Activated CD8-positive, alpha-beta T cell treated with anti-CD3 and anti-CD28 coated beads for 36 hours (primary cell): ENCODE data around the gene GPR160. TPM values are rescaled to one million over a fixed set of nuclear protein-coding genes. Genes with fewer than 3 reads are reported as not detected.
A peak's percentile ranks its signal among the peaks of the same experiment; 100 is the strongest.

Source experiments
- ATAC-seq: fragments of 200-7000 bp; cut with Tn5 transposase; one replicate; pipeline ENCODE4 v1.10.0; 2021; ENCODE audit warnings: mild to moderate bottlenecking, moderate library complexity
- CTCF ChIA-PET: fragments of 350-600 bp; sonication (Branson Sonifier 250); formaldehyde crosslinking; loops from one replicate; lab custom pipeline; 2021; ENCODE audit warnings: antibody characterized with exemption; lab: Charles Lee
- POLR2A ChIA-PET: fragments of 350-600 bp; sonication (Branson Sonifier 250); formaldehyde crosslinking; loops from one replicate; lab custom pipeline; 2021; ENCODE audit warnings: antibody characterized with exemption; lab: Charles Lee
- DNase-seq: peaks from one replicate; pipeline ENCODE4 v3.0.0-alpha.2; 2020
- H3K27ac Mint-ChIP-seq: one replicate; pipeline ENCODE4 v1.8.0; 2021; ENCODE audit warnings: mild to moderate bottlenecking, mixed read lengths
- H3K27me3 Mint-ChIP-seq: one replicate; pipeline ENCODE4 v1.8.0; 2021; ENCODE audit warnings: mixed read lengths
- H3K36me3 Mint-ChIP-seq: one replicate; pipeline ENCODE4 v1.8.0; 2021; ENCODE audit warnings: low read depth, mixed read lengths
- H3K4me1 Mint-ChIP-seq: one replicate; pipeline ENCODE4 v1.8.0; 2021; ENCODE audit warnings: low read depth, mixed read lengths
- H3K4me3 Mint-ChIP-seq: one replicate; pipeline ENCODE4 v1.8.0; 2021; ENCODE audit warnings: mild to moderate bottlenecking, moderate library complexity, mixed read lengths
- H3K9me3 Mint-ChIP-seq: one replicate; pipeline ENCODE4 v1.8.0; 2021; ENCODE audit warnings: mixed read lengths
- intact Hi-C: fragments of 100-400 bp; cut with micrococcal nuclease; formaldehyde crosslinking; loops from one replicate; pipeline ENCODE4 v1.10.0; 2022
- total RNA-seq, 2 experiments: library from RNA; stranded (reverse); gene quantifications; one replicate each; pipeline ENCODE4 v1.2.3, GENCODE V29; 2021
- TF ChIP-seq, protein P1 (sequence below): fragments of 200-600 bp; IDR thresholded peaks from one replicate; pipeline ENCODE4 v1.8.0; 2022; ENCODE audit warnings: antibody characterized with exemption, mild to moderate bottlenecking

Gene GPR160
- total RNA-seq, 2 experiments from 2014 or later = 6.2 to 8.2 TPM

DNA sequence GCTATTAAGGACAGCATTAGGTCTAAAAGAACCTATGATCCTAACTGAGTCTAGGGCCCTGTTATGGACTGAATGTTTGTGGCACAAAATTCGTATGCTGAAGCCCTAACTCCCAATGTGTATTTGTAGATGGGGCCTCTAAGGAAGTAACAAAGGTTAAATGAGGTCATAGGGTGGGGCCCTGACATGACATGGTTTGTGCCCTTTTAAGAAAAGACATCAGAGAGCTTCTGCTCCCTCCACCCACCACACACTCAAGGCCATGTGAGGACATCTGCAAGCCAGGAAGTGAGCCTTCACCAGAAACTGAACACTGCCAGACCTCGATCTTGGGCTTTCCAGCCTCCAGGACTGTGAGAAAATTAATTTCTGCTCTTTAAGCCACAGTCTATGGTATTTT, 94.5 kb downstream of the GPR160 start:
- ATAC-seq (peak; percentile 86), DNase-seq (peak; percentile 80)
- peaks cover 46% of the 10 kb centered on the region for H3K4me1 Mint-ChIP-seq
- TF ChIP-seq, protein P1, sequence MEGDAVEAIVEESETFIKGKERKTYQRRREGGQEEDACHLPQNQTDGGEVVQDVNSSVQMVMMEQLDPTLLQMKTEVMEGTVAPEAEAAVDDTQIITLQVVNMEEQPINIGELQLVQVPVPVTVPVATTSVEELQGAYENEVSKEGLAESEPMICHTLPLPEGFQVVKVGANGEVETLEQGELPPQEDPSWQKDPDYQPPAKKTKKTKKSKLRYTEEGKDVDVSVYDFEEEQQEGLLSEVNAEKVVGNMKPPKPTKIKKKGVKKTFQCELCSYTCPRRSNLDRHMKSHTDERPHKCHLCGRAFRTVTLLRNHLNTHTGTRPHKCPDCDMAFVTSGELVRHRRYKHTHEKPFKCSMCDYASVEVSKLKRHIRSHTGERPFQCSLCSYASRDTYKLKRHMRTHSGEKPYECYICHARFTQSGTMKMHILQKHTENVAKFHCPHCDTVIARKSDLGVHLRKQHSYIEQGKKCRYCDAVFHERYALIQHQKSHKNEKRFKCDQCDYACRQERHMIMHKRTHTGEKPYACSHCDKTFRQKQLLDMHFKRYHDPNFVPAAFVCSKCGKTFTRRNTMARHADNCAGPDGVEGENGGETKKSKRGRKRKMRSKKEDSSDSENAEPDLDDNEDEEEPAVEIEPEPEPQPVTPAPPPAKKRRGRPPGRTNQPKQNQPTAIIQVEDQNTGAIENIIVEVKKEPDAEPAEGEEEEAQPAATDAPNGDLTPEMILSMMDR = no peak
- peak overlapping the region; percentile 66 for H3K27ac Mint-ChIP-seq
- no peak overlapping the region for H3K4me3 Mint-ChIP-seq
- intact Hi-C loops = no loop called here
- CTCF ChIA-PET = no interaction called here
- H3K27me3 Mint-ChIP-seq = no peaks in the 10 kb centered on the region
- POLR2A ChIA-PET = interaction anchor here (0.6 kb wide), 2 partner anchors 44 to 69 kb away, joined by 3 to 7 read pairs; no protein-coding TSS in a partner anchor
- H3K36me3 Mint-ChIP-seq = peaks cover 69% of the 10 kb centered on the region
- peaks cover 11% of the 10 kb centered on the region for H3K9me3 Mint-ChIP-seq

Other genes starting within 250 kb of the GPR160 start
- gene LRRIQ4, start 225.1 kb upstream of the GPR160 start, total RNA-seq = under 1 TPM in 1 of 2 experiments, not detected in 1; 0.18 TPM
- 1 to 10 TPM; 6.6 to 6.8 TPM for gene LRRC34, start 225.1 kb upstream of the GPR160 start, total RNA-seq
- gene LRRC31, start 168.1 kb upstream of the GPR160 start, total RNA-seq = not detected
- gene SAMD7, start 126.4 kb upstream of the GPR160 start, total RNA-seq = not detected
- 10 to 100 TPM; 52.5 to 60.2 TPM for gene SEC62, start 71.2 kb upstream of the GPR160 start, total RNA-seq
- 10 to 100 TPM; 50.1 to 53.0 TPM for gene PHC3, start 143.7 kb downstream of the GPR160 start, total RNA-seq
- gene PRKCI, start 184.4 kb downstream of the GPR160 start, total RNA-seq = 10 to 100 TPM; 17.4 to 21.3 TPM